ENCODE measurements around the gene KCNH1. TPM values are rescaled to one million over a fixed set of nuclear protein-coding genes. Genes with fewer than 3 reads are reported as not detected.

Gene KCNH1
- total RNA-seq, 1 experiment from 2014 or later, result not detected

- Histone ChIP-seq H3K9ac (ENCODE audit: low read length) (no peak overlapping the region), H3K27ac (ENCODE audit: low read depth, low read length) (no peak overlapping the region), H3K79me2 (ENCODE audit: insufficient read depth, low read length) (no peaks in the 10 kb centered on the region), H3K9me2 (ENCODE audit: insufficient read depth) (no peaks in the 10 kb centered on the region), H3K36me3 (ENCODE audit: control insufficient read depth in 1 of 2, insufficient read depth in 2 of 2, low read length in 2 of 2) (no peaks in the 10 kb centered on the region), H4K20me1 (ENCODE audit: insufficient read depth) (no peaks in the 10 kb centered on the region), H3K27me3 (ENCODE audit: insufficient read depth, low read length) (no peaks in the 10 kb centered on the region), H2AFZ (ENCODE audit: low read depth, low read length, poor library complexity, severe bottlenecking) (no peak overlapping the region), H3K4me1 (ENCODE audit: control insufficient read depth in 1 of 2, insufficient read depth in 2 of 2, low read length in 2 of 2) (no peaks in the 10 kb centered on the region), H3K4me3 (replicated peaks in 1 of 2; ENCODE audit: low read depth in 1 of 2, low read length in 2 of 2) (no peak overlapping the region), H3K4me2 (ENCODE audit: low read length) (no peak overlapping the region), H3K9me3 (ENCODE audit: control insufficient read depth in 1 of 2, insufficient read depth in 1 of 2, low read depth in 1 of 2, low read length in 2 of 2) (no peaks in the 10 kb centered on the region)
- intact Hi-C loops (cut with micrococcal nuclease), result no loop called here
- TF ChIP-seq CEBPB (IDR thresholded peaks at IDR 0.05; ENCODE audit: low read depth), result no peak
- TF ChIP-seq CBX3 (IDR thresholded peaks at IDR 0.05; ENCODE audit: low read depth), result no peak
- no peak for TF ChIP-seq SIN3A (IDR thresholded peaks at IDR 0.05; ENCODE audit: low read depth)
- TF ChIP-seq SRF (IDR thresholded peaks at IDR 0.05; ENCODE audit: low read depth), result no peak
- no peak for TF ChIP-seq MAX (IDR thresholded peaks at IDR 0.05)
- no peak for TF ChIP-seq ZFX (IDR thresholded peaks at IDR 0.05)
- no peak for TF ChIP-seq CTCF (IDR thresholded peaks at IDR 0.05 in 2 of 3, conservative IDR thresholded peaks at IDR 0.05 in 1 of 3; ENCODE audit: borderline replicate concordance in 1 of 3, insufficient read depth in 1 of 3, low read depth in 2 of 3, low read length in 2 of 3)
- TF ChIP-seq EZH2 (IDR thresholded peaks at IDR 0.05), result no peak
- ChIA-PET CTCF (no interaction called here), RAD21 (ENCODE audit: low non-redundant PET in 1 of 2, low total read pairs in 2 of 2, uncharacterized antibody in 2 of 2, unreplicated experiment in 2 of 2) (no interaction called here), POLR2A (no interaction called here)
- no TSS peak for BruUV-seq (replicated peaks)
- ATAC-seq (no peak), DNase-seq (ENCODE audit: low read depth, low spot score) (no peak)
These were observed 376.3 kb downstream of the KCNH1 start for GRCh38 chr1:210757677-210758076.

GRCh38 chr1:210755991-210756659, 377.8 kb downstream of the KCNH1 start:
- no peak for DNase-seq (ENCODE audit: low read depth, low spot score)
- Histone ChIP-seq H3K9ac (ENCODE audit: low read length) (no peak overlapping the region), H3K9me2 (ENCODE audit: insufficient read depth) (no peaks in the 10 kb centered on the region), H3K27ac (ENCODE audit: low read depth, low read length) (no peak overlapping the region), H4K20me1 (ENCODE audit: insufficient read depth) (no peaks in the 10 kb centered on the region), H3K4me3 (replicated peaks in 1 of 2; ENCODE audit: low read depth in 1 of 2, low read length in 2 of 2) (no peak overlapping the region), H3K4me1 (ENCODE audit: control insufficient read depth in 1 of 2, insufficient read depth in 2 of 2, low read length in 2 of 2) (no peaks in the 10 kb centered on the region), H3K27me3 (ENCODE audit: insufficient read depth, low read length) (0 out of 2 replicates have a peak, but pooled peaks cover 5% of the 10 kb centered on the region), H3K36me3 (ENCODE audit: control insufficient read depth in 1 of 2, insufficient read depth in 2 of 2, low read length in 2 of 2) (no peaks in the 10 kb centered on the region), H3K4me2 (ENCODE audit: low read length) (no peak overlapping the region), H3K9me3 (ENCODE audit: control insufficient read depth in 1 of 2, insufficient read depth in 1 of 2, low read depth in 1 of 2, low read length in 2 of 2) (no peaks in the 10 kb centered on the region), H2AFZ (ENCODE audit: low read depth, low read length, poor library complexity, severe bottlenecking) (no peak overlapping the region), H3K79me2 (ENCODE audit: insufficient read depth, low read length) (no peaks in the 10 kb centered on the region)
- ChIA-PET RAD21 (ENCODE audit: low non-redundant PET in 1 of 2, low total read pairs in 2 of 2, uncharacterized antibody in 2 of 2, unreplicated experiment in 2 of 2) (no interaction called here), POLR2A (no interaction called here), CTCF (no interaction called here)
- intact Hi-C loops (cut with micrococcal nuclease), result no loop called here
- BruUV-seq (replicated peaks), result no TSS peak
- no peak for TF ChIP-seq EGR1 (IDR thresholded peaks at IDR 0.05; ENCODE audit: low read depth)
- TF ChIP-seq EZH2phosphoT487 (IDR thresholded peaks at IDR 0.05; ENCODE audit: borderline replicate concordance), result no peak
- no peak for TF ChIP-seq TCF7L2 (IDR thresholded peaks at IDR 0.05; ENCODE audit: borderline replicate concordance, extremely low read depth, insufficient read depth, insufficient read length)
- TF ChIP-seq CBX3 (IDR thresholded peaks at IDR 0.05; ENCODE audit: low read depth), result no peak
- TF ChIP-seq SRF (IDR thresholded peaks at IDR 0.05; ENCODE audit: low read depth), result no peak
- no peak for TF ChIP-seq POLR2A (IDR thresholded peaks at IDR 0.05; ENCODE audit: borderline replicate concordance, extremely low read depth, insufficient read depth, insufficient read length)
- TF ChIP-seq RAD21 (IDR thresholded peaks at IDR 0.05; ENCODE audit: low read depth), result no peak
- TF ChIP-seq ZFX (IDR thresholded peaks at IDR 0.05), result no peak
- no peak for TF ChIP-seq FOSL1 (IDR thresholded peaks at IDR 0.05; ENCODE audit: low read depth)
- no peak for ATAC-seq

Measured in HCT116 (cell line).